Urothelium cell line (cell line): ENCODE measurements around the gene COL27A1.

ENCODE experiments used
- DNase-seq: peaks from one replicate; pipeline ENCODE4 v3.0.0; 2011; ENCODE audit warnings: low spot score, mixed read lengths
- FAIRE-seq: peaks from 2 replicates; lab custom pipeline; 2011; peaks lifted over from hg19 to GRCh38; lab: Jason Lieb, UNC

Gene COL27A1

DNA sequence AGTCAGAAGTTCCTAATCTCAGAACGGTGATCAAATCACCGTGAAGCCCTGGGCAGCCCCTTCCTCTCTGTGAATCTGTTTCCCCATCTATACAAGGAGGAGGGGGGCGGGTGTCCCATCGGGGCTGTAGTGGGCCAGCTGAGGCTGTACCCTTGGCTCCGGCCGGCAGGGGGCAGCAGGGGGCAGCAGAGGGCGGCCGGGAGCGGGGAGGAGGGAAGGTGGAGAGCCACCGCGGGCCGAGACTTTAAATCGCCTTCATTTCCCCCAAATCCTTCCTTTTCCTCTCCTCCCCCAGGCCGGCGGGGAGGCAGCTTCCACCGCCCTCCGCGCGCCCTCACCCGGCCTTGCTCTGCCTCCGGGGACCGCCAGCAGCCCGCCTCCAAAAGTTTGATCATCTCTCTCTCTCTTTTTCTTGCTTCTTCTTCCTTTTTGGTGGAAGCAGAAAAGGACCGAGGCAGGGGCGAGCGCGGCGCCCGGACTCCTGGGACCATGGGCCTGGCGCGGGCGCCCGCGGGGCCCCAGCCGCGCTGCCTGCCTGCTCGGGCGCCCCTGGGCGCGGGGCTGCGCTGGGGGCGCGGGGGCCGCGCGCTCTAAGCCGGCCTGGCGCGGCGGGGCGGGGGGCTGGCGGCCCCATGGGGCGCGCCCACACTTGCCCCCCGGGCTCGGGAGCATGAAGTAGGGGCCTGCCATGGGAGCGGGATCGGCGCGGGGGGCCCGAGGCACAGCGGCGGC is at the start of gene COL27A1:
Gene COL27A1 (plus strand): TSS at position 275 of the 732 bp plus-strand sequence. CDS start 414 bp downstream, at position 689.
- FAIRE-seq (no peak), DNase-seq (peak; percentile 91)

DNA sequence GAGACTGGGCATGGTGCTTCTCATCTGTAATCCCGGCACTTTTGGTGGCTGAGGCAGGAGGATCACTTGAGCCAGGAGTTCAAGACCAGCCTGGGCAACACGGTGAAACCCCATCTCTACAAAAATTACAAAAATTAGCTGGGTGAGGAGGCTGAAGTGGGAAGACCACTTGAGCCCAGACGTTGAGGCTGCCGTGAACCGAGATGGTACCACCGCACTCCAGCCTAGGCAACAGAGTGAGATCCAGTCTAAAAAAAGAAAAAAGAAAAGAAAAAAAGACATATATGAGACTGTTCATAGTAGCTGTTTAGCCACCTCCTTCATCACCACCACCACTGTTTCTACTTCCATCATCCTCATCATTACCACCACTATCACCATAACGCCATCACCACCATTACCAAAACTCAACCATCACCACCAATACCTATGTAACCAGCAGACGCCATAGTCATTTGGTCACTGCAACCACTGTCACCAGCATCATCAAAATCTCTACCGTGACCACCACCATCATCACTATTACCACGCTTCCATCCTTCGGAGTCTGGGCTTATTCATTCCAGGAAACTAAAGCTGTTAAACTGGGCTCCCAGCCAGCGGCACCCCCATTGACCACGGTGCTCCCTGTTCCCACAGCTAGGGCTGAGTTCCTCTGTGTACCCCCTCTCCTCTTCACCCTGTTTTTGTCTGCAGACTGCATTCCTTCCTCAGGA is 47.9 kb upstream of the COL27A1 start:
- DNase-seq (no peak), FAIRE-seq (no peak)

- DNase-seq (peak; percentile 88), FAIRE-seq (no peak)
Measured at GRCh38 chr9:114108016-114108833, 47.1 kb upstream of the COL27A1 start.

DNA sequence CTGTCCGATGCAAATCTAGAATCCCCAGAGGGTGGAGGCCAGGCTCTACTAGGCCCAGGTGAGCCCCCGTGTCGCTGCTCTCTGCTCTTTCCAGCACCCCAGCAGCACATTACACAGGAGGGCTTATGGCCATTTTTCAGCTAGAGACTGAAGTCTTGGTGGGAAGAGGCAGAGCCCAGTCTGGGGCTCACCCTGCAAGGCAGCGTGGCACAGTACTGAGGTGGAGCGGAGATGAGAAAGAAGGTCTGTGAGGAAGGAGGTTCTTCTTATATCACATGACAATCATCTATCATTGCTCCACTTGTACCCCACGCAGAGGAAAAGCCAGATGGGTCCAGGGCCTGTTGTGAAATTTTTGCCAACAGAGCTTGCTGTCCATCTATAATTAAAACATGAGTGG is 46.2 kb upstream of the COL27A1 start:
- DNase-seq (no peak), FAIRE-seq (no peak)

DNA sequence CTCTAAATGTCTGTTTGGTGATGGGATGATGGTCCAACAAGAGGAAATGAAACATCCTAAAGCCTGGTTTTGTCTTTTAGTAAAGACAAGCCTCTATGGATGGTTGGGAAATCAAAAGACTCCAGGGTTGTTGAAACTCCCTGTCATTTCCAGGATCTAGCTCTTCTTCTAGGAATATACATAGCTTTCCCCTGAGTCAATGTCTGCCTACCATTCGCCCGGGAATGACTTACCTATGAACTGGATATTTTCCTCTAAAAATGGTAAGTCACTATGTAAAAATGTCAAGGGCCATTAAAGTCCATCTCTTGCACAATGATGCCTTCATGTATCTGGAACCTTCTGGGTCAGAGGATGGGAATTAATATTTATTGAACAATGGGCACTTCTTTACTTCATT is 45.2 kb upstream of the COL27A1 start:
- DNase-seq (peak; percentile 24), FAIRE-seq (no peak)

GRCh38 chr9:114112325-114112724 is 43.0 kb upstream of the COL27A1 start:
- FAIRE-seq (no peak), DNase-seq (no peak)

GRCh38 chr9:114112778-114113584 is 42.4 kb upstream of the COL27A1 start:
- DNase-seq: no peak
- no peak for FAIRE-seq

- FAIRE-seq: no peak
- no peak for DNase-seq
Measured at GRCh38 chr9:114114364-114114763, 41.0 kb upstream of the COL27A1 start.

DNA sequence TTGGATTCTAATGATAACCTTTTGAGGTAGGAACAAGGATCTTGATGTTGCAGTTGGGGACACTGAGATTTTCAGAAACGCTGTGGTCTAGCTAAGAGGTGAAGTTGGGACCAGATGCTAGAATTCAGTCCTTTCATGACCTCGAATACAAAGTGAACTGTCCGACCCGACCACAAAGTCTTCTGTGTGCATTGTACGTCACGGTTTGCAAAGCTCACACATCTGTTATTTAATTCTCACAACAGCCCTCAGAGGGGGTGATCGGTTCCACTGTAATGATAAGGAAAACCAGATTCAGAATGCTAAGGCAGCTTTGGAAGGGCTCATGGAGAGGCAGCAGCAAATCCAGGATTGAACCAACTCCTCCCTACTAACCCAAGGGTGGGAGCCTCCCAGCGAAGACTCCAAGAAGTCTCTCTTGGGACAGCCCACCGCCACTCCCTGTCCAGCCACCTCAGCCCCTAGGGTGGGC is 39.6 kb upstream of the COL27A1 start:
- no peak for FAIRE-seq

DNA sequence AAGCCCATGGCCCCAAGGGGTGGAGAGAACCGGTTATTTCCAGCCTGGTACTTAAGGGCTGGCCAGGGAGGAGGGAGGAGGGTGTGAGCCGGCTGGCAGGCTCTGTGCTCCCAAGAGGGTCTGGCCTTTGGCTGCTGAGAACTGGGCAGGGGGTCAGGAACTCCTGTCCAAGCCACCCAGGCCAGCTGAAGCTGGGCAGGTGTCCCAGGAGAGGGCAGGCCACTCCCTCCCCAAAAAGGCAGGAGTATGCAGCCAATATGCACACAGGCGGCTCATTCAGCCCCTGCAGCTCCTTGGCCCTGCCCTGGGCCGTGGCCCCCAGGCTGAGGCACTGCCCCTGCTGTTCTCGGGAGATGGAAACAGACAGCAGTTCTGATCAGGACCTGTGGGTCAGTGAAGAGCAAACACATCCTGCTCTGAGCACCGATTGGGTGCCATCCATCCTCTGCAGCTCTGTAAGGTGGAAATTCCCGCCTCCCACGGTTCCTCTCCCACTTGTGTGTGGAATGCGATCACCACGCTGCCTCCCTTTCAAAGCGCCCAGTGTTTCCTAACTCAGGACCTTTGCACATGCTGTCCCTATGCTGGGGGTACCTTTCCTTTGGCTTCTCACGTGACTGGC is 39.1 kb upstream of the COL27A1 start:
- no peak for DNase-seq
- no peak for FAIRE-seq

More for the DNA sequence above, 39.6 kb upstream of the COL27A1 start:
- DNase-seq: no peak

DNA sequence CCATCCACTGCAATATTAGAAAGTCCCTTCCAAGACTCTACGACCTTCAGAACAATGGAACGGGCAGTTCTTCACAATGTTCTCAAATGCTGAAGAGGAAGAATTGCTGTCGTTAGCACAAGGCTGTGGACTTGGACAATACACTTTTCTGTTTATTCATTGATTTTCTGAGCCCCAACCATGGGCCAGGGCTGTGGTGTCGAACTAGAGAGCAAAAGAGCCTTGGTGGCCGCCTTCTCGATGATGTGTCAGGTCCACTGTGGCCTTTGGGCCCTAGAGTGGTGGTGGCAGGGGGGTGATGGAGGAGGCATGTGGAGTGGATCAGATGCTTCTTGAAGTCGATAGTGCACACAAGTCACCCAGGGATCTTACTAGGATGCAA is 37.7 kb upstream of the COL27A1 start:
- DNase-seq (no peak), FAIRE-seq (no peak)

- no peak for DNase-seq
- no peak for FAIRE-seq
Measured at GRCh38 chr9:114117996-114118830, 37.1 kb upstream of the COL27A1 start.

DNA sequence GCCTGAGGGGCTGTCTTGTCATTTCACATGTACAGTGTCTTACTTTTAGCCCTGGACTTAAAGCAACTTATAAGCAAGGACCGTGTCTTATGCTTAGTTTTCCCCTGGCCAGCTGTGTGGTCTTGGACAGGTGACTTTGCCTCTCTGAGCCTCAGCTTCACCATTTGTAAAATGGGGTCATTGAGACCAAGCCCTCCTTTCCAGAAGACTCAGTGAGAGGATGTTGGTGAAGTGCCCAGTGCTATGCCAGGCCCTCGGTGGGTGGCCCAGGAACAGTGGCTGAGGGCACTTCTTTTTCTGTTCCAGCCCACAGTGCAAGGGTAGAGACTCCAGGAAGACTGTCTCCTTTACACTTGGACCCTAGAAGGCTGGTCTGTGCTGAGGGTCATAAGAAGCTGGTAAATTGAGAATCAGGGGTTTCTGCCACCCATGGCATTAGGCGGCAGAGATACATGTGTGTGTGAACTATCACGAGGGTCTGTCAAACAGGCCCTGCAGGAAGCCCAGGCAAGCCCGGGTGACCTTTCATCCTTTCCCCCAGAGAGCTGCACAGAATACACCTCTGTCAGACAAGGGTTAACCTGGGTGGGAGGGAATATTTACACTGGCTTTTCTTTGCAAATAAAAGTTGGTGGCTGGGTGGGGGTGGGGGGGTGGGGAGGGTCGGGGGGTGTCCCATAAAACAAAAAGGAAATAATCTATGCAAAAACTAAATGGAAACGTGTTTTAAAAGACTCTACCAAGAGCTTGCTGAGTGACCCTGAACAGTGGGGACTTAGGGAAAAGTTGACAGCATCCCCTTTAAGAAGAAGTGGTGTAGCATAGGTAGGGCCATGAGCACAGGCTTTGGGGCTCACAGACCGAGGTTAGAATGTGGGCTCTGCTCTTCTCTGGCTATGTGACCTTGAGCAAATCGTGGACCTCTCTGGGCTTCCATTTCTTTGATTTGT is 35.8 kb upstream of the COL27A1 start:
- DNase-seq (no peak), FAIRE-seq (no peak)

DNA sequence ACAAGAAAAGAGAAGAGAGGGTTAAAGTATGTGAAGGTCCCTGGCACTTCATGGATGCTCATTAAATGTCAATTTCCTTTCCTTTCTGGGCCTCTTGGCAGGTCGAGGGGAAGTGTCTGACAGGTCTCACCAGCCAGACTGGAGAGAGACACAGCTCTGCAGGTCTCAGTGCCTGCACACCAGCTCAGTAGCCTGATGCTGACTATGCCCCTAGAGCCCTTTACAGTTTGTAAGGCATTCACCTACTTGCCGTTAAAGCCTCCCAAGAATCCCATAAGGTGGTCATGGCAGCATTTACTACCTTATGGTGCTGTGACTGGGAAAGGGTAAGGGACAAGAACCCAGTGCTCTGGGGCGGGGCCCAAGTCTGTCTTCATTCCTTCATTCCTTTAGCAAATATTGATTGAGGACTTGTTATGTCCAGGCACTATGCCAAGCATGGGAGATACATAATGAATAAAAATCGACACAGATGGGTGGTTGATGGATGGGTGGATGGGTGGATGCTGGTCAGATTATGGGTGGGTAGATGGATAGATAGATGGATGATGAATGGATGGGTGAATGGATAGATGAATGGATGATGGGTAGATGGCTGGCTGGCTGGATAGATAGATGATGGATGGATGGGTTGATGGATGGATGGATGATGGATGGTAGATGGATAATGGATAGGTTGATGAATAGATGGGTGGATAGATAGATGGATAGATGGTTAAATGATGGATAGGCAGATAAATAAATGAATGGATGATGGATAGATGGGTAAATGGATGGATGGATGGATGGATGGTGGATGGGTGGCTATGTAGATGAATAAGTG is 34.9 kb upstream of the COL27A1 start:
- FAIRE-seq (peak; percentile 5), DNase-seq (no peak)

GRCh38 chr9:114121227-114122135 is 33.9 kb upstream of the COL27A1 start:
- no peak for FAIRE-seq
- no peak for DNase-seq
